DND-41 (cell line): ENCODE measurements around the gene CAMK2N2.

Experiments used
- ATAC-seq: fragments of 200-7000 bp; cut with Tn5 transposase; 3 replicates; pipeline ENCODE4 v1.9.1; 2021; ENCODE audit warnings: low read depth; ENCODE audit not compliant: insufficient read depth
- DNase-seq: peaks from one replicate; pipeline ENCODE4 v3.0.0-alpha.2; 2020
- H2AFZ ChIP-seq: 2 replicates; pipeline ENCODE4 v1.6.0; 2012; ENCODE audit warnings: low read depth, low read length
- H3K27ac ChIP-seq: 2 replicates; pipeline ENCODE4 v1.5.1; 2012; ENCODE audit warnings: low read length, inconsistent platforms
- H3K27me3 ChIP-seq: fragments of 200-600 bp; sonication (generic); 2 replicates; pipeline ENCODE4 v1.6.0; 2012; ENCODE audit warnings: low read length, mild to moderate bottlenecking, inconsistent platforms; ENCODE audit not compliant: insufficient read depth, poor library complexity
- H3K36me3 ChIP-seq: 2 replicates; pipeline ENCODE4 v1.5.1; 2012; ENCODE audit warnings: low read length, inconsistent platforms; ENCODE audit not compliant: insufficient read depth
- H3K4me1 ChIP-seq: 2 replicates; pipeline ENCODE4 v1.5.1; 2012; ENCODE audit warnings: mild to moderate bottlenecking, low read length; ENCODE audit not compliant: insufficient read depth
- H3K4me2 ChIP-seq: 2 replicates; pipeline ENCODE4 v1.6.0; 2012; ENCODE audit warnings: mild to moderate bottlenecking, moderate library complexity, low read length, inconsistent platforms; ENCODE audit not compliant: insufficient read depth
- H3K4me3 ChIP-seq, 2 experiments: fragments of 200-600 bp in 1 of 2; shearing (Covaris generic) in 1 of 2; 2 replicates each; pipeline ENCODE4 v1.5.1; 2012 to 2016; ENCODE audit warnings: inconsistent platforms in 2 of 2, low read length in 2 of 2, mild to moderate bottlenecking in 2 of 2, low read depth in 1 of 2, moderate library complexity in 1 of 2
- H3K79me2 ChIP-seq: 2 replicates; pipeline ENCODE4 v1.6.0; 2012; ENCODE audit warnings: low read length, inconsistent platforms; ENCODE audit not compliant: insufficient read depth
- H3K9ac ChIP-seq: 2 replicates; pipeline ENCODE4 v1.6.0; 2012; ENCODE audit warnings: low read depth, mild to moderate bottlenecking, inconsistent platforms, low read length, moderate library complexity
- H3K9me3 ChIP-seq: 2 replicates; pipeline ENCODE4 v1.5.1; 2012; ENCODE audit warnings: low read length, moderate library complexity, mild to moderate bottlenecking, inconsistent platforms; ENCODE audit not compliant: insufficient read depth, severe bottlenecking
- H4K20me1 ChIP-seq: 2 replicates; pipeline ENCODE4 v1.6.0; 2012; ENCODE audit warnings: low read length; ENCODE audit not compliant: insufficient read depth
- EZH2 ChIP-seq: IDR thresholded peaks from 3 replicates; pipeline ENCODE4 v1.6.1; 2012; ENCODE audit warnings: borderline replicate concordance, low read depth, mild to moderate bottlenecking, moderate library complexity, low read length, inconsistent platforms; ENCODE audit not compliant: severe bottlenecking
- TF ChIP-seq, protein P1 (sequence below): IDR thresholded peaks from 2 replicates; pipeline ENCODE4 v1.5.1; 2012; ENCODE audit warnings: borderline replicate concordance, low read length, moderate library complexity, mild to moderate bottlenecking; ENCODE audit not compliant: poor library complexity, severe bottlenecking; ENCODE audit errors: extremely low read depth

CAMK2N2 gene

GRCh38 chr3:184259396-184259877 lies 1.9 kb downstream of the CAMK2N2 start:
- Histone ChIP-seq H2AFZ (no peak overlapping the region), H3K4me1 (peaks cover 18% of the 10 kb centered on the region), H3K27ac (no peak overlapping the region), H3K79me2 (no peaks in the 10 kb centered on the region), H4K20me1 (no peaks in the 10 kb centered on the region), H3K27me3 (no peaks in the 10 kb centered on the region), H3K9ac (no peak overlapping the region), H3K9me3 (no peaks in the 10 kb centered on the region), H3K4me2 (no peak overlapping the region), H3K36me3 (no peaks in the 10 kb centered on the region), H3K4me3 (no peak overlapping the region)
- DNase-seq (no peak), ATAC-seq (no peak)
- no peak for TF ChIP-seq EZH2
- TF ChIP-seq, protein P1, sequence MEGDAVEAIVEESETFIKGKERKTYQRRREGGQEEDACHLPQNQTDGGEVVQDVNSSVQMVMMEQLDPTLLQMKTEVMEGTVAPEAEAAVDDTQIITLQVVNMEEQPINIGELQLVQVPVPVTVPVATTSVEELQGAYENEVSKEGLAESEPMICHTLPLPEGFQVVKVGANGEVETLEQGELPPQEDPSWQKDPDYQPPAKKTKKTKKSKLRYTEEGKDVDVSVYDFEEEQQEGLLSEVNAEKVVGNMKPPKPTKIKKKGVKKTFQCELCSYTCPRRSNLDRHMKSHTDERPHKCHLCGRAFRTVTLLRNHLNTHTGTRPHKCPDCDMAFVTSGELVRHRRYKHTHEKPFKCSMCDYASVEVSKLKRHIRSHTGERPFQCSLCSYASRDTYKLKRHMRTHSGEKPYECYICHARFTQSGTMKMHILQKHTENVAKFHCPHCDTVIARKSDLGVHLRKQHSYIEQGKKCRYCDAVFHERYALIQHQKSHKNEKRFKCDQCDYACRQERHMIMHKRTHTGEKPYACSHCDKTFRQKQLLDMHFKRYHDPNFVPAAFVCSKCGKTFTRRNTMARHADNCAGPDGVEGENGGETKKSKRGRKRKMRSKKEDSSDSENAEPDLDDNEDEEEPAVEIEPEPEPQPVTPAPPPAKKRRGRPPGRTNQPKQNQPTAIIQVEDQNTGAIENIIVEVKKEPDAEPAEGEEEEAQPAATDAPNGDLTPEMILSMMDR, result no peak

GRCh38 chr3:184258926-184259325 lies 2.4 kb downstream of the CAMK2N2 start:
- Histone ChIP-seq H3K9ac (no peak overlapping the region), H3K4me1 (peaks cover 18% of the 10 kb centered on the region), H3K27me3 (no peaks in the 10 kb centered on the region), H2AFZ (no peak overlapping the region), H4K20me1 (no peaks in the 10 kb centered on the region), H3K9me3 (no peaks in the 10 kb centered on the region), H3K4me2 (no peak overlapping the region), H3K79me2 (no peaks in the 10 kb centered on the region), H3K36me3 (no peaks in the 10 kb centered on the region), H3K27ac (no peak overlapping the region), H3K4me3 (no peak overlapping the region)
- ATAC-seq (no peak), DNase-seq (no peak)
- no peak for TF ChIP-seq EZH2
- TF ChIP-seq, protein P1, result no peak

DNA sequence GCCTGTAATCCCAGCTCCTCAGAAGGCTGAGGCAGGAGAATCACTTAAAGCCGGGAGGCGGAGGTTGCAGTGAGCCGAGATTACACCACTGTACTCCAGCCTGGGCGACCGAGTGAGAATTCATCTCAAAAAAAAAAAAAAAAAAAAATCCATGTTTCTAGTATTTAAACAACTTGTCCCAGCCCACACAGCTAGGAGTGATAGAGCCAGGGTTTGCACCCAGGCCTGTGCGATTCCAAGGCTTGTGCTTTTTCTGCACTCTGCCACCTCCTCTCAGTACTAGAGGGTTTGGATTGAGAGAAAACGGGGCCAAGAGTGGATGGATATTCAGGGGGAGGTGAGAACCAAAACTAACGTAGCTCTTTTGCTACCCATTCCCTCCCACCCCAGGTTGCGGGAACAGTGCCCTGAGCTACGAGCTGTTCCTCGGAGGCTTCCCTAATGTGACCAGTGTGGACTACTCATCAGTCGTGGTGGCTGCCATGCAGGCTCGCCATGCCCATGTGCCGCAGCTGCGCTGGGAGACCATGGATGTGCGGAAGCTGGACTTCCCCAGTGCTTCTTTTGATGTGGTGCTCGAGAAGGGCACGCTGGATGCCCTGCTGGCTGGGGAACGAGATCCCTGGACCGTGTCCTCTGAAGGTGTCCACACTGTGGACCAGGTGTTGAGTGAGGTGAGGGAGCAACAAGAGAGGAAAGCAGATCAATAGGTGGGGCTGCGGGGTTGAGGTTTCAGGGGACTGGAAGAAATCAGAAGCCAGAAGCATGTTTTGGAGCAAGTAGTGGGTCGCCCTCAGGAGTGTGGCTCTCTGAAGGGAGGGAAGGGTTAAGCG lies 4.1 kb downstream of the CAMK2N2 start:
- Histone ChIP-seq H3K4me2 (no peak overlapping the region), H4K20me1 (no peaks in the 10 kb centered on the region), H3K27ac (no peak overlapping the region)

More for the DNA sequence above, 4.1 kb downstream of the CAMK2N2 start:
- Histone ChIP-seq H3K9me3 (no peaks in the 10 kb centered on the region), H3K79me2 (no peaks in the 10 kb centered on the region), H3K27me3 (no peaks in the 10 kb centered on the region), H3K4me3 (no peak overlapping the region), H3K36me3 (no peaks in the 10 kb centered on the region), H3K4me1 (peaks cover 11% of the 10 kb centered on the region), H3K9ac (no peak overlapping the region), H2AFZ (no peak overlapping the region)
- TF ChIP-seq, protein P1, result no peak
- TF ChIP-seq EZH2, result no peak
- ATAC-seq, result no peak
- DNase-seq, result no peak
